ENCODE results near the gene ELAVL4. TPM values are rescaled to one million over a fixed set of nuclear protein-coding genes. Genes with fewer than 3 reads are reported as not detected.

ELAVL4 gene
- total and polyA plus RNA-seq, 2 donors (not counting 3 experiments of a cell fraction or from before 2014, with no cell fraction given), result not detected

DNA sequence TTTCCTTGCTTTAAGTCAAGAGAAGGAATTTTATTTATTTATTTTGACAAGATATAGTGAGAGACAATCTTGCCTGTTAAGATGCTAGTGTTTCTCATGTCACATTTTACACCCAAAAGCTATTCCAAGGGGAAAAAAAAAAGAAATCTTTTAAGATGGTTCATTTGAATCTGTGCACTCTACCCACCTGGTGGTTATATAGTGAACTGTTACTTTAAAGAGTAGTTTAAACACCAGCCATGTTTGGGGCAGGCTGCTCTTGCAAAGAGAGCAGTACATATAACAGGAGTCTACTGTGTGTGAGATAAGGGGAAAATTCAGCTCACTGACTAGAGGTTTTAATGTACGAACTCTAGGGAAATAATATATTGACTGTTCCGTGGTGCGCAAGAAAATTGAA lies 3.3 kb upstream of the ELAVL4 start:
- Histone ChIP-seq H3K4me3 (replicated peaks in 1 of 3; ENCODE audit: insufficient read depth in 1 of 3, low read depth in 1 of 3, low read length in 3 of 3) (no peak overlapping the region), H3K79me2 (ENCODE audit: control insufficient read depth, insufficient read depth, low read length) (no peaks in the 10 kb centered on the region), H3K9ac (replicated peaks; ENCODE audit: extremely low read depth, insufficient read depth, low read length) (no peak overlapping the region), H3K36me3 (ENCODE audit: control insufficient read depth in 2 of 2, extremely low read depth in 1 of 2, insufficient read depth in 2 of 2, low read length in 2 of 2) (no peaks in the 10 kb centered on the region), H4K20me1 (replicated peaks; ENCODE audit: control insufficient read depth, extremely low read depth, insufficient read depth, low read length) (no peaks in the 10 kb centered on the region), H3K27me3 (ENCODE audit: control insufficient read depth in 2 of 2, insufficient read depth in 2 of 2, low read length in 2 of 2) (no peaks in the 10 kb centered on the region), H3K9me1 (replicated peaks; ENCODE audit: control insufficient read depth, extremely low read depth, insufficient read depth, low read length) (no peaks in the 10 kb centered on the region), H3K4me2 (ENCODE audit: insufficient read depth, low read length) (no peak overlapping the region), H3K9me3 (replicated peaks; ENCODE audit: control insufficient read depth, insufficient read depth, low read length) (no peaks in the 10 kb centered on the region), H3K4me1 (ENCODE audit: control insufficient read depth, extremely low read depth, insufficient read depth, low read length) (no peaks in the 10 kb centered on the region), H2AFZ (ENCODE audit: low read depth, low read length) (no peak overlapping the region), H3K27ac (ENCODE audit: insufficient read depth, low read depth, low read length) (no peak overlapping the region)
- dilution Hi-C loops (cut with MboI; ENCODE audit: extremely low pct_ligation_motif_present, low sequenced_read_pairs) (no loop called here), intact Hi-C loops (cut with micrococcal nuclease) (no loop called here)
- CTCF ChIA-PET, result no interaction called here
- no peak for TF ChIP-seq POLR2A (IDR thresholded peaks at IDR 0.05; ENCODE audit: low read depth, low read length)
- TF ChIP-seq MYC (IDR thresholded peaks at IDR 0.05; ENCODE audit: low read depth, low read length), result no peak
- no peak for TF ChIP-seq CTCF (IDR thresholded peaks at IDR 0.05; ENCODE audit: extremely low read depth in 1 of 2, insufficient read depth in 1 of 2, low read depth in 1 of 2, low read length in 2 of 2)
- no peak for TF ChIP-seq EZH2 (IDR thresholded peaks at IDR 0.05; ENCODE audit: borderline replicate concordance, low read depth, low read length, severe bottlenecking)
- no peak for TF ChIP-seq JUN (IDR thresholded peaks at IDR 0.05; ENCODE audit: borderline replicate concordance, insufficient read depth, insufficient read length, low read depth)
- TF ChIP-seq GATA2 (IDR thresholded peaks at IDR 0.05; ENCODE audit: insufficient read depth, insufficient read length, low read depth, low read length), result no peak
- TF ChIP-seq MAX (IDR thresholded peaks at IDR 0.05; ENCODE audit: insufficient read depth, insufficient read length), result no peak
- no peak for TF ChIP-seq FOS (IDR thresholded peaks at IDR 0.05; ENCODE audit: borderline replicate concordance, insufficient read depth, low read length)
- no peak for TF ChIP-seq POLR2AphosphoS5 (IDR thresholded peaks at IDR 0.05; ENCODE audit: insufficient read depth, low read depth, low read length)
- POLR2A ChIA-PET, result no interaction called here
- DNase-seq (ENCODE audit: low read depth, low spot score), result no peak
- FAIRE-seq, result no peak
- BruUV-seq (replicated peaks), result no TSS peak
